ENCODE data around the gene TRMT5.

The TRMT5 gene

DNA sequence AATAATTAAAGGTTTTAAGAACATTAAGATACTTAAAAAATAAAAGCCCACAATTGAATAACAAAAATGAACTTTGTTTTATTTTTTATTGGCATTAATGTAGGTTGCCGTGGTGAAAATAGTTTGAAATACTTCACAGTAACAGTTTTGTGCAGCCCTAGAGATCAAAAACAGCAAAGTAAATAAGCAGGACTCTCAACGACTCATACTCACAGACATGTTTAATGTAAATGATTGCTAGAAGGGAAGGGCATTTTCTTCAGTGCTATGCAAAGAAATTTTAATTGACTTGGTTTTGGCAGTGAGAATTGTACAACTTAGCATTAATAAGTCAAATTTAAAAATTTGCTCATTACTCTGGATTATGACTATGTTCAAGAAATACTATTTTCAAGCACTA, 16.0 kb downstream of the TRMT5 start:
- DNase-seq = no peak

DNA sequence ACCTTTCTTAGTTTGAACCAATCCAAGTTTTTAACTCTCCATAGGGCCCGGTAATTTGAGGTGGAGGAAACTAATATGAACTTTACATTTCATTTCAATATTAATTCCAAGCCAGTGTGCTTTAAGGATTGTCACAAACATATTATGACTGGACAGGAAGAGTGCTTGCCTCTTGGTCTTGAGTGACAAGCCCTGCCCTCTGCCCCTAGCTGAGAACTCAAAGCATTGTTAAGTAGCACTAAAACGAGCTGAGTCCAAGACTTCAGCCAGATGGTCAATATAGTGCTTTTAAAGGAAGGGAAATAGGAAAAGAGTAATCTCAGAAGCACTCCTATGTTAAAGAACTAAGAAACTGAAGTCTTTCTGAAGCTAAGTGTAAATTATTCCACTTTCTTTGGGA, 17.1 kb downstream of the TRMT5 start:
- no peak for DNase-seq

DNA sequence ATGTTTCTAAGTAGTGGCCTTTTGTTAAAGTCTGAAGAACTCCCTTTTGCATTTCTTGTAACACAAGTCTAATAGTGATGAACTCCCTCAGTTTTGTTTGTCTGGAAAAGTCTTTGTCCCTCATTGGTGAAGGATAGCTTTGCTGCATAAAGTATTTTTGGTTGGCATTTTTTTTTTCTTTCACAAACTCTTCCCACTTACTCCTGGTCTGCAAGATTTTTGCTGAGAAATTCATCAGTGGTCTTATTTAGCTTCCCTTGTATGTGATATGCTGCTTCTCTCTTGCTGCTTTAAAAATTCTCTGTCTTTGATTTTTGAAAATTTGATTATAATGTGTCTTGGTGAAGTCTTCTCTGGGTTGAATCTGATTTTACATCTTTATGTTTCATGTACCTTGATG, 22.7 kb downstream of the TRMT5 start:
- no peak for DNase-seq

DNA sequence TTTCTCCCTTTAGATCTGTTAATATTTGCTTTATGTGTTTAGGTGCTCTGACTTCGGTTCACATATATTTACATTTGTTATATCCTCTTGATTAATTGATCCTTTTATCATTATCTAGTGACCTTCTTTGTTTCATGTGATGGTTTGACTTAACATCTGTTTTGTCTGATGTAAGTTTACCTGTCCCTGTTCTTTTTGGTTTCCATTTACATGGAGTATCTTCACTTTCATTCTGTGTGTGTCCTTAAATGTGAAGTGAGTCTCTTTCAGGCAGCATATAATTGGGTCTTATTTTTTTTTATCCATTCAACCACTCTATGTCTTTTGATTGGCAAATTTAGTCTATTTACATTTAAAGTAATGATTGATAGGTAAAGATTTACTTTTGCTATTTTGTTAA, 24.2 kb downstream of the TRMT5 start:
- DNase-seq = no peak

DNA sequence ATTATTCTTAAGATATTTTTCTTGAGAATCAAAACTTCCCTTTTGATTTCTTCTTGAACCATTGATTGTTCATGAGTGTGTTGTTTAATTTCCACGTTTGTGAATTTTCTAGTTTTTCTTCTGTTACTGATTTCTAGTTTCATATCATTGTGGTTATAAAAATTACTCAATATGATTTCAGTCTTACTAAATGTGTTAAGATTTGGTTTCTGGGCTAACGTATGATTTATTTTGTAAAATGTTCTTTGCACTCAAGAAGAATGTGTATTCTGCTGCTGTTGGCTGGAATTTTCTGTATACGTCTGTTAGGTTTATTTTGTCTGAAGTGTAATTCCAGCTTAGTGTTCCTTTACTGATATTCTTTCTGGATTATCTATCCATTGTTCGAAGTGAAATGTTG, 24.7 kb downstream of the TRMT5 start:
- DNase-seq = no peak

DNA sequence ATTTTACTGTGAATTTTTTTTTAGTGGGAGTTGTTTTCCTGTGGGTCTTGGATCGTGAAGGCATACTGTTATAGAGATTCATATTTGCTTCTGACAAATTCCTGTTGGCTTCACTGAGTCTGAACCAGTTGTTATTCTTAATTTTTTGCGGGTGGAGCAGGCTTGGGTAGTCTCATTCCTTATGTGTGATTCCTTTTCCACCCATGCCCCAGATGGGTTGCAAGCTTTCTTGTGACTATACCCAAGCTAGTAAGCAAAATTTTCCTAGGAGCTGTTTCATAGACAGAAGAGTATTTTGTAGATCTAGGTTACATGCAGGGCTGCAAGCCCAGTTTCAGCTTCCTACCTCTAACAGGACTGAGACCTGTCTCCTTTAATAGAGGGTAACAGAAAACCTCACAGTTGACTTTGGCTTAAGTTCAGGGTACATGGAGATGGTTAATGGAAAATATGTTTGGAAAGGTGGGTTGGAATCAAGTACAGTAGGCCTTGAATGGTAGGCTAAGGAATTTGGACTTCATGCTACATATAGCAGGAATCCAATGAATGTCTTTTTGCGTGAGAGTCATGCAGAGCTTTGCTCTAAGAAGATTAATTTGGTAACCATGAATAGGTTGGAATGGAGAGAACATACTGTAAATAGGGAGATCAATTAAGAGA, 29.0 kb downstream of the TRMT5 start:
- no peak for DNase-seq

DNA sequence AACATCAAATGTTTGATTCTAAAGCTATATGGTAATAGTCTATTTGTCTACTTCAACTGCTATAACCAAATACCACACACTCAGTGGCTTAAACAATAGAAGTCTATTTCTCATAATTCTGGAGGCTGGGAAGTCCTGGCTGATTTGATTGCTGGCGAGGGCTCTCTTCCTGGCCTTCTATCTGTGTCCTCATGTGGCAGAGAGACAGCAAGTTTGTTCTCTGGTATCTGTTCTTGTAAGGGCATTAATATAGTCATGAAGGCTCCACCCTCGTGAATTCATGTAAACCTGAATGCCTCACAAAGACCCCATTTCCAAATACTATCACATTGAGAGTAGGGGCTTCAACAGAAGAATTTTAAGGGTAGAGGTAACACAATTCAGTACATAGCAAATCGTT, 34.1 kb downstream of the TRMT5 start:
- no peak for DNase-seq

DNA sequence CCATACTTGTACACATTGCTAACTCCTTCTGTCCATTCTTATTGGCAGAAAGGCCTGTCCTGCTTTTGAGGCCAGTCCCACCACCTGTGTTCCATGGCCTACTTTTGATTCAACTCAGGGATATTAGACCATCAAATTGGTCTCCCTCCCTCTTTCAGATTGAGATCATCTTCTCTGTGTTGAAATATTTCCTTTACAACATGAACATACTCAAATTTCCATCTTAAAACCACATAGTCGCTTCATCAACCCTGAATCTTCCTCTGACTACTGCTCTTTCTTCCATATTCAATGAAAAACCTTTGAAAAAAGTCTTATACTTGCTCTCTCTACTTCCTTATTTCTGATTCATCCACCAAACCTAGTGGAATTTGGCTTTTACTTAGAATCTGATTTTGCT, 34.9 kb downstream of the TRMT5 start:
- DNase-seq = no peak

DNA sequence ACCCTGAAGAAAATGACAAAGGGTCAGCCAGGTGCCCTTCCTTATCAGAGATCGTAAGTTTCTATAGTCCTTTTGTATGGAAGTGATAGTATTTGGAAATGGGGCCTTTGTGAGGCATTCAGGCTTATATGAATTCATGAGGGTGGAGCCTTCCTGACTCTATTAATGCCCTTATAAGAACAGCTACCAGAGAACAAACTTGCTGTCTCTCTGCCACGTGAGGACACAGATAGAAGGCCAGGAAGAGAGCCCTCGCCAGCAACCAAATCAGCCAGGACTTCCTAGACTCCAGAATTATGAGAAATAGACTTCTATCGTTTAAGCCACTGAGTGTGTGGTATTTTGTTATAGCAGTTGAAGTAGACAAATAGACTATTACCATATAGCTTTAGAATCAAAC, 36.7 kb downstream of the TRMT5 start:
- no peak for DNase-seq

DNA sequence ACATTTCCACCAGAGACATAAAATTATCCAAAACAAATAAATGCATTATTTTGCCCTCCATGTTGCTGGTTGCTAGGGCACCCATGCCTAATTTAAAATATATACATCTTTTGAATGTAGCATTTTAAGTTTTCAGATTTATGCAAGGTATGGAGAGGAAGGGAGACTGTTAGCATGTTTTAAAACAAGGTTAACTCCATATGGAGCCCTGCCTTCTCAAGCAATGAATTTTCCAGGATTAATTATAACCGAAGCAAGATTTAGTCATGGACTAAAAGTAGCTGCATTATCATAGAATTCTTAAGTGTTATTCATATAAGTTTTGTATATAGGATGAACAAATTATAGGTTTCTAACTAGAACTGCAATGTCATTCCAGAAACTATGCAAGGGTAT, 37.2 kb downstream of the TRMT5 start:
- no peak for DNase-seq

DNA sequence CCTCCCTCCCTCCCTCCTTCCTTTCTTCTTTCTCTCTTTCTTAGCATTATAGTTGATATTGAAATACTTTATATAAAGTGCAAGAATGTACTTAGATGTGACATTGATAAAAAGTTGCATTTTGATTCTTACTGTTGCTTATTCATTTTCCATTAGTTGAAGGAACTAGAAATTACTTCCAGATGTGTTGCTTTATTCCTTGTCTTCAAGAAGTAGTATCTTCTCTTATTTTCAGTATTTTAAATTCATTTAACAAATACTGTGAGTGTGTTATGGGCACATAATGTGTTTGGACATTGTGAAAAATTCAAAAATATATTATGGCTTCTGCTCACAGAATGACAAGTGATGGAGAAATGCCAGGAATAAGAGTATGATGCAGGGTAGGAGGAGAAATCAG, 45.6 kb downstream of the TRMT5 start:
- DNase-seq = no peak

DNA sequence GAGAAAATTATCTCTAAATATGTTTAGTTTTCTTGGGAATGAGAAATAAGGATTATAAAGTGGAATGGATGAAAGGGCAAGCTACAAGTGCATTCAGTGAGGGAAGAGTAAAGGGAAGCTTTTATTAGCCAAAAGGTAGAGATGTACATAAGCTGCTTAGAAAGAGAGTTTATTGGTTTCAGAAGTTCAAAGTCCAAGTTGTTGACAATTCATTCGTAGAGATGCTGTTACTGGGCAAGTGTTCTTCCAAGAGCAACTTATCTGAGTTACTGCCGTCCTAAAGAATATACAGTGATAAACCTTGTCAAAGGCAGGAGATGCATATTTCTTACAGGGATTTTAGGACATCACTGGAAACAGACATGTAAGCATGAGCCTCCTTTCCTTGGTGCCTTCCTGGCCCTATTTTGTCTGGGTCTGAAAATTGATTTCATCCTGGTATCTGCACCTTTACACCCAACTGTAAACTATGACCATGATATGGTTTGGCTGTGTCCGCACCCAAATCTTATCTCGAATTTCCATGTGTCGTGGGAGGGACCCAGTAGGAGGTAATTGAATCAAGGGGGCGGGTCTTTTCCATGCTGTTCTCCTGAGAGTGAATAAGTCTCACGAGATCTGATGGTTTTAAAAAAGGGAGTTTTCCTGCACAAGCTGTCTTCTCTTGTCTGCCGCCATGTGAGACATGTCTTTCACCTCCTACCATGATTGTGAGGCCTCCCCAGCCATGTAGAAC, 46.8 kb downstream of the TRMT5 start:
- no peak for DNase-seq

DNA sequence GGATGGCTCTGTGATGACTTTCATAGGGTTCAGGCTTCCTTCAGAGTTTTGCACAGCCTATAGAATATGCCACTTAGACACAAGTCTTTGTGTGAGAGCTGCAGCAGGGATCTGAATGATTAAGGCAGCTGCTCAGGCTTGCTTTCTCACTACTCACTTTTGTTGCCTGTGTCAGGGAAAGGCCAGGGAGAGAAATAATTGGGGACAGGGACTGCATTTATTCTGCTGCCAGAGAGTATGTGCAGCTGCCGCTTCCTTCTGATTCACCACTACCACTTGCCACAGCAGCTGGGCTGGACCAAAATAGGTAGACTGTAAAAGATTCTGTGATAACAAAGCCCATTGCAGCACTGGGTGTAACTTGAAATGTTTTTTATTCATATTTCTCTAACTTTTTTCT, 49.7 kb downstream of the TRMT5 start:
- no peak for DNase-seq

DNA sequence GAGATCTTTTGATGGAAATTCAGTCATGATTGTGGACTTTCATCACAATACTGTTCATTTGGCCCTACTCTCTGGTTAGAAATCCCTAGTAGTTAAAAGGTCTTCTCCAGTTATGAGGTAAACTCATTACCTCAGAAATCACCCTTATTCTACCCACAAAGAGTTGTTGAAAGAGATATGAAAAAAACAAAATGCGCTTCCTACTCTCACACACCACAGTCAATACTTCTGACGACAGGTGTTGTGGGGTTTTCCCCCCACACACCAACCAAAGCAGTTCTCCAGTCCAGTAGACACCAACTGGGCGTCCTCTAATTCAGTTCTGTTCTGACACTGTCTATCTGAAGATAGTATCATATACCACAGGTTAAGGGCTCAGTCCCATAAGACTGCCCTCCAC, 54.9 kb downstream of the TRMT5 start:
- no peak for DNase-seq

DNA sequence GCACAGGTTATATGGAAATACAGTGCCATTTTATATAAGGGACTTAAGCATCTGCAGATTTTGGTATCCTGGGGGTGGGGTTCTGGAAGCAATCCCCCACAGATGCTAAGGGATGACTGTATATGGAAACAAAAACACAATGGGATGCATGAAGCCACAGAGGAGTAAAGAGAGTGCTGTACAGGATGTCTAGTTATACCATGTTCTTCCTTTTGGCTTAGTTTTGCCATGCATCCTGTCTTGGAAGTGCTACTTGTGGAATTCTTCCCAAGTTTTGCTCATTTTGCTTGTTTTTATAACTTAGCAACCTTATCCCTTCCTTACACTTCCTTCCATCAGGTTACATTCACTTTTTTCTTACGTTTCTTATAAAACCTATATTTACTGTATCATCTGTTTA, 55.6 kb downstream of the TRMT5 start:
- DNase-seq = no peak

DNA sequence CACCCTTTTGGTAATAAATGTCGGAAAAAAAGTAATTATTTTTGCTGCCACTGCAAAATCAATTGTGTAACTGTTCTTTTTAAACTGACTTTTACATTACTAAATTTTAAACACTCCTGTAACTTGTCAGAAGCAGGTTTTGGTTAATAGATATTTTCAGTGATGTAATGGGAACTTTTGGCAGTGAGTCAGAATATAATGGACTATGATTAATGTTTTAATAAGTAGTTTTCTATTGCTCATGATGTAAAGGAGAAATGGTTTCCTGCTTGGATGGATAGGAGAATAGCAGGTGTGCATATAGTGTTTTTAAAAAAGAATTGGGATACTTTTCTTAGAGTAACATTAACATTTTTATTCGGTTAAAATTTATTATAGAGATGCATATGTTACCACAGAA, 58.8 kb downstream of the TRMT5 start:
- no peak for DNase-seq
